Cardiac muscle cell (in vitro differentiated cells and primary cell): ENCODE measurements around the gene TUBA4B. TPM values are rescaled to one million over a fixed set of nuclear protein-coding genes. Genes with fewer than 3 reads are reported as not detected.

Source experiments
- DNase-seq, 2 donors: peaks; one replicate each; pipeline versions ENCODE4 v3.0.0 to v3.0.0-alpha.2; 2010 to 2017; ENCODE audit warnings: low read depth in 1 of 2, low spot score in 1 of 2
- H3K27ac ChIP-seq: fragments of 200-600 bp; sonication (generic); 2 replicates; pipeline ENCODE4 v1.5.1; 2016
- H3K27me3 ChIP-seq: fragments of 200-600 bp; sonication (generic); 2 replicates; pipeline ENCODE4 v1.6.0; 2016; ENCODE audit warnings: control low read depth
- H3K36me3 ChIP-seq: fragments of 200-600 bp; sonication (generic); 2 replicates; pipeline ENCODE4 v1.5.1; 2016; ENCODE audit warnings: control low read depth
- H3K4me1 ChIP-seq: fragments of 200-600 bp; sonication (generic); 2 replicates; pipeline ENCODE4 v1.8.1; 2017; ENCODE audit warnings: low read depth, mild to moderate bottlenecking, mixed run types
- H3K4me3 ChIP-seq: fragments of 200-600 bp; sonication (generic); 2 replicates; pipeline ENCODE4 v1.5.1; 2016; ENCODE audit warnings: mild to moderate bottlenecking
- H3K9me3 ChIP-seq: fragments of 200-600 bp; sonication (generic); 2 replicates; pipeline ENCODE4 v1.5.1; 2017; ENCODE audit warnings: low read depth, mild to moderate bottlenecking, control low read depth
- polyA plus RNA-seq: library from polyadenylated mRNA; unstranded; fragments of >200 nt; fragmentation: Nextera tagmentation; extraction: Ambion mirVana; gene quantifications from 2 replicates; pipeline ENCODE4 v1.2.1, GENCODE V29; 2016
- total RNA-seq: library from RNA; depleted of rRNA; stranded (reverse); fragments of >200 nt; gene quantifications from 2 replicates; pipeline ENCODE4 v1.2.3, GENCODE V29; 2016
- TF ChIP-seq, protein P1 (sequence below): IDR thresholded peaks from 2 replicates; pipeline ENCODE4 v1.5.1; 2012; ENCODE audit warnings: low read depth, mild to moderate bottlenecking, low read length

Gene TUBA4B
- total and polyA plus RNA-seq, 2 experiments from 2014 or later: not detected

DNA sequence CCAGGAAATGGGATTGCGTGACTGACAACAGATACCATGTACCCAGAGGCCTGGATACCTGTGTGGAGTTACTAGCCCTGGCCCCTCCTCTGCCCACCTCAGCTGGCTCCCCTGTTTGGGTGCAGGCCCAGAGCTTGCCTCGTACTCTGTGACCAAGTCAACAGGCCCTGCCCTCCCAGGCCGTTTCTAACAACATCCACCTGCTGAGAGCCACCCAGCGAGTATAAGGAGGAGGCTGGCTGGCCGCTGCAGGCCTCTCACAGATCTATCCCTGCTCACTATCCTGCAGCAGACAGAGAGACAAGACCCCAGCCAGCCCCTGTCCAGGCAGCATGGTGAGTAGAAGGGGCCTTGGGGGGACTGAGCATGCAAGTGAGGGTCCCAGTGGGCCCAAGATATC lies 13.2 kb downstream of the TUBA4B start:
- TF ChIP-seq, protein P1, sequence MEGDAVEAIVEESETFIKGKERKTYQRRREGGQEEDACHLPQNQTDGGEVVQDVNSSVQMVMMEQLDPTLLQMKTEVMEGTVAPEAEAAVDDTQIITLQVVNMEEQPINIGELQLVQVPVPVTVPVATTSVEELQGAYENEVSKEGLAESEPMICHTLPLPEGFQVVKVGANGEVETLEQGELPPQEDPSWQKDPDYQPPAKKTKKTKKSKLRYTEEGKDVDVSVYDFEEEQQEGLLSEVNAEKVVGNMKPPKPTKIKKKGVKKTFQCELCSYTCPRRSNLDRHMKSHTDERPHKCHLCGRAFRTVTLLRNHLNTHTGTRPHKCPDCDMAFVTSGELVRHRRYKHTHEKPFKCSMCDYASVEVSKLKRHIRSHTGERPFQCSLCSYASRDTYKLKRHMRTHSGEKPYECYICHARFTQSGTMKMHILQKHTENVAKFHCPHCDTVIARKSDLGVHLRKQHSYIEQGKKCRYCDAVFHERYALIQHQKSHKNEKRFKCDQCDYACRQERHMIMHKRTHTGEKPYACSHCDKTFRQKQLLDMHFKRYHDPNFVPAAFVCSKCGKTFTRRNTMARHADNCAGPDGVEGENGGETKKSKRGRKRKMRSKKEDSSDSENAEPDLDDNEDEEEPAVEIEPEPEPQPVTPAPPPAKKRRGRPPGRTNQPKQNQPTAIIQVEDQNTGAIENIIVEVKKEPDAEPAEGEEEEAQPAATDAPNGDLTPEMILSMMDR: no peak
- Histone ChIP-seq H3K4me3 (no peak overlapping the region), H3K36me3 (no peaks in the 10 kb centered on the region), H3K27me3 (peaks cover 38% of the 10 kb centered on the region), H3K4me1 (no peaks in the 10 kb centered on the region), H3K27ac (no peak overlapping the region), H3K9me3 (no peaks in the 10 kb centered on the region)
- DNase-seq: no peak

DNA sequence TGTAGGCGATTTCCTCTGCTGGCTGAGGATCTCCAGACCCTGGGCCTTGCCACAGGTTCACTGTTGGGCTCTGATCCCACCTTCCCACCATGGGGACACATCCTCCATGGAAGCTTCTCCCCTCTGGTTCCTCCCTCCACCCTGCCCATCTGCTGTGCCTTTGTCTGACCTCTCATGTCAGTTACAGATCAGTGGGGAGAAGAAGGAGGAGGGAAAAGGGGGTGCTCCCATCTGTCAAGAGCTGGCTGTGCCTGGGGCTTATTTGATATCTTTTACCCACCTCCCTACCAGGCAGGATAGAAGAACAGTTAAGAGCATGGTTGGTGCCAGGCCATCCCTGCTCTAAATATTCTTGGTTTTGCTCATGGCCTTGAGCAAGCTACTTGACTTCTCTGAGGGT lies 13.8 kb downstream of the TUBA4B start:
- H3K4me1 ChIP-seq: no peaks in the 10 kb centered on the region
- no peaks in the 10 kb centered on the region for H3K36me3 ChIP-seq
- peaks cover 32% of the 10 kb centered on the region for H3K27me3 ChIP-seq
- no peak overlapping the region for H3K4me3 ChIP-seq
- DNase-seq: no peak
- TF ChIP-seq, protein P1: no peak
- no peak overlapping the region for H3K27ac ChIP-seq
- H3K9me3 ChIP-seq: no peaks in the 10 kb centered on the region

DNA sequence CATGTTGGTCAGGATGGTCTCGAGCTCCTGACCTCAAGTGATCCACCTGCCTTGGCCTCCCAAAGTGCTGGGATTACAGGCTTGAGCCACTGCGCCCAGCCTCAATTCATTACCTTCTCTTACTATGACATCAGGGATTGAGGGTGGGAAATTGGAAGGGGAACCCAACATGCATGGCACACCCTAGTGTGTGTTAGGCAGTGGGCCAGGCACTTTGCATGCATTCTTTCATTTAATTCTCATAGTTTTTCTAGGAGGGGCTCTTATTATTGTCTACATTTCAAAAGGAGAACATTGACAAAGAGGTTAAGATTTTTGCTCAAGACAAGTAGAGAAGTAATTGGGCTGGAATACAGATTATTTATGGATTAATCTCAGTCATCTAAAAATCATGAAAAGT lies 15.3 kb downstream of the TUBA4B start:
- no peak for DNase-seq
- H3K4me3 ChIP-seq: no peak overlapping the region
- no peak overlapping the region for H3K27ac ChIP-seq
- peaks cover 21% of the 10 kb centered on the region for H3K27me3 ChIP-seq
- TF ChIP-seq, protein P1: no peak
- H3K36me3 ChIP-seq: no peaks in the 10 kb centered on the region
- H3K9me3 ChIP-seq: no peaks in the 10 kb centered on the region
- no peaks in the 10 kb centered on the region for H3K4me1 ChIP-seq

DNA sequence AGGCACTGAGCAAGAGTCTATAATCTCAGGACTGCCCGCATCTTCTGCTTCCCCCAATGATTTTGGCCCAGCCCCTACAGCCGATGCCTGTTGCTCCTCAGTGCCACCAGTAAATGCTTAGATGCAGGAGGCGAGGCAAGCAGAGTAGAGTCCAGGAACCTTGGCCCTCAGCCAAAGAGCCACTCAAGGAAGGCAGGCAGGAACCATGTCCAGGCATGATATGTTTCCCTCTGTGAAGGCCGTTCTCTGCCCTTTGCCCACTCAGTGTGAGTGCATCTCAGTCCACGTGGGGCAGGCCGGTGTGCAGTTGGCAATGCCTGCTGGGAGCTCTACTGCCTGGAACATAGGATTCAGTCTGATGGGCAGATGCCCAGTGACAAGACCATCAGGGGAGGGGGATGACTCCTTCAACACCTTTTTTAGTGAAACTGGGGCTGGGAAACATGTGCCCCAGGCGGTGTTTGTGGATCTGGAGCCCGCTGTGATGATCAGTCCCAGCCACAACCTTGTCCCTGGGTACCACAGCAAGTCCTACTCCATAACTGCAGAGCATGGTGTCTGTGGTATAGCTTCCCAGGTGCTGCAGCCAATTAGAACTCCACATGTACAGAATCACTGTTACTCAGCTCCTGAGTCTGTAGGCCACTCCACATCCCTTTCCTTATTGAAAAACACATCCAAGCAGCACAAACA lies 16.5 kb downstream of the TUBA4B start:
- Histone ChIP-seq H3K27me3 (peaks cover 15% of the 10 kb centered on the region), H3K36me3 (no peaks in the 10 kb centered on the region), H3K27ac (no peak overlapping the region), H3K4me3 (no peak overlapping the region), H3K4me1 (peaks cover 5% of the 10 kb centered on the region), H3K9me3 (no peaks in the 10 kb centered on the region)
- TF ChIP-seq, protein P1: no peak
- DNase-seq: peak in 1 of 2 donors; percentile 69

DNA sequence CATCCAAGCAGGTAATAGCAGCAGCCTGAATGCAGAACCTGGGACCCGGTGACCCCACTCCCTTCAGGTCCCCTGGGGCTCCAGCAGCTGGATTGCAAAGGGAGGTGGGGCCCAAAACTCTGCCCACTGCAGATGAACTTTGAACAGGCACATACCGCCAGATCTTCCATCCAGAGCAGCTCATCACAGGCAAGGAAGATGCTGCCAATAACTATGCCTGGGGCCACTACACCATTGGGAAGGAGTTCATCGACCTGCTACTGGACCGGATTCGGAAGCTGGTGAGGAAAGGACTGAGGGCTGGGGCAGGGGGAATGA lies 17.0 kb downstream of the TUBA4B start:
- H3K27ac ChIP-seq: no peak overlapping the region
- H3K36me3 ChIP-seq: no peaks in the 10 kb centered on the region
- peaks cover 5% of the 10 kb centered on the region for H3K4me1 ChIP-seq
- no peak for DNase-seq
- no peaks in the 10 kb centered on the region for H3K9me3 ChIP-seq
- no peak overlapping the region for H3K4me3 ChIP-seq
- TF ChIP-seq, protein P1: no peak
- peaks cover 15% of the 10 kb centered on the region for H3K27me3 ChIP-seq
